Right atrium auricular region (tissue), 2 donors: ENCODE measurements around the gene DIO2. TPM values are rescaled to one million over a fixed set of nuclear protein-coding genes. Genes with fewer than 3 reads are reported as not detected.

Experiments
- DNase-seq: peaks from one replicate; pipeline ENCODE4 v3.0.0-alpha.2; 2019; ENCODE audit warnings: low spot score
- H3K27ac ChIP-seq, 2 donors: fragments of 200-600 bp; sonication (generic); 1 replicate in 1 of 2; 2 replicates in 1 of 2; pipeline ENCODE4 v1.5.1; 2016 to 2019
- H3K27me3 ChIP-seq, 2 donors: fragments of 200-600 bp; sonication (generic); one replicate each; pipeline versions ENCODE4 v1.5.1 to v1.6.0; 2017 to 2019
- H3K36me3 ChIP-seq: fragments of 200-600 bp; sonication (generic); one replicate; pipeline ENCODE4 v1.5.1; 2016
- H3K4me1 ChIP-seq, 2 donors: fragments of 200-600 bp; sonication (generic); one replicate each; pipeline versions ENCODE4 v1.5.1 to v1.6.0; 2017 to 2019
- H3K4me3 ChIP-seq, 2 donors: fragments of 200-600 bp; sonication (generic); 1 replicate in 1 of 2; 2 replicates in 1 of 2; pipeline ENCODE4 v1.5.1; 2017 to 2019; ENCODE audit warnings: mild to moderate bottlenecking in 1 of 2, moderate library complexity in 1 of 2
- H3K9me3 ChIP-seq, 2 donors: fragments of 200-600 bp; sonication (generic); one replicate each; pipeline ENCODE4 v1.5.1; 2019
- CTCF ChIP-seq, 2 donors: fragments of 200-600 bp; sonication (generic); IDR thresholded peaks; one replicate each; pipeline ENCODE4 v1.5.1; 2019; ENCODE audit warnings: antibody characterized with exemption in 2 of 2
- total RNA-seq, 2 donors: library from RNA; depleted of rRNA; stranded (reverse); fragments of >200 nt; gene quantifications; one replicate each; pipeline ENCODE4 v1.1.0, GENCODE V29; 2016

Gene DIO2
- total RNA-seq, result 1 to 10 TPM in 1 of 2 donors, under 1 TPM in 1; 0.28 to 7.3 TPM

- Histone ChIP-seq H3K36me3 (no peaks in the 10 kb centered on the region), H3K27me3 (no peaks in the 10 kb centered on the region), H3K9me3 (no peaks in the 10 kb centered on the region), H3K4me1 (no peaks in the 10 kb centered on the region), H3K4me3 (peak within 1 kb of the TSS in 1 of 2 donors; percentile 38), H3K27ac (peak within 1 kb of the TSS in 1 of 2 donors; percentile 36)
- no peak for TF ChIP-seq CTCF (IDR thresholded peaks at IDR 0.05)
- DNase-seq, result no peak
Observed at GRCh38 chr14:80211153-80212022, at the start of gene DIO2. DIO2 (minus strand) TSS chr14:80211504; CDS start chr14:80211472, 32 bp downstream.

- Histone ChIP-seq H3K27me3 (no peaks in the 10 kb centered on the region), H3K27ac (peak overlapping the region; percentile 30 to 31), H3K36me3 (no peaks in the 10 kb centered on the region), H3K4me1 (no peaks in the 10 kb centered on the region), H3K9me3 (no peaks in the 10 kb centered on the region), H3K4me3 (no peak overlapping the region)
- DNase-seq, result no peak
- no peak for TF ChIP-seq CTCF (IDR thresholded peaks at IDR 0.05)
Observed at GRCh38 chr14:80260645-80261044, 49.3 kb upstream of the DIO2 start.

GRCh38 chr14:80239631-80240030, 28.3 kb upstream of the DIO2 start:
- peaks cover 0 to 19% of the 10 kb centered on the region in 2 donors for H3K9me3 ChIP-seq
- no peak for TF ChIP-seq CTCF (IDR thresholded peaks at IDR 0.05)
- DNase-seq, result no peak
- no peak overlapping the region for H3K27ac ChIP-seq
- no peaks in the 10 kb centered on the region for H3K36me3 ChIP-seq
- H3K4me1 ChIP-seq, result no peaks in the 10 kb centered on the region
- H3K4me3 ChIP-seq, result no peak overlapping the region
- H3K27me3 ChIP-seq, result no peaks in the 10 kb centered on the region

GRCh38 chr14:80237143-80237542, 25.8 kb upstream of the DIO2 start:
- Histone ChIP-seq H3K4me1 (no peaks in the 10 kb centered on the region), H3K9me3 (peaks cover 0 to 19% of the 10 kb centered on the region in 2 donors), H3K36me3 (no peaks in the 10 kb centered on the region), H3K27me3 (no peaks in the 10 kb centered on the region), H3K4me3 (no peak overlapping the region), H3K27ac (no peak overlapping the region)
- TF ChIP-seq CTCF (IDR thresholded peaks at IDR 0.05), result no peak
- no peak for DNase-seq

- Histone ChIP-seq H3K27me3 (no peaks in the 10 kb centered on the region), H3K27ac (no peak overlapping the region), H3K4me3 (no peak overlapping the region), H3K36me3 (no peaks in the 10 kb centered on the region), H3K9me3 (peaks cover 0 to 30% of the 10 kb centered on the region in 2 donors), H3K4me1 (no peaks in the 10 kb centered on the region)
- DNase-seq, result no peak
- TF ChIP-seq CTCF (IDR thresholded peaks at IDR 0.05), result no peak
Observed at GRCh38 chr14:80233470-80234089, 22.3 kb upstream of the DIO2 start.
